K562 (cell line): ENCODE results near the gene MEF2B. TPM values are rescaled to one million over a fixed set of nuclear protein-coding genes. Genes with fewer than 3 reads are reported as not detected.

Experiments
- ATF1 ChIP-seq, 2 experiments: fragments of 450-650 bp in 1 of 2; IDR thresholded peaks; 2 replicates each; pipeline ENCODE4 v1.6.1; 2016; ENCODE audit warnings: missing compliant biosample characterization in 1 of 2, missing genetic modification characterization in 1 of 2
- BHLHE40 ChIP-seq: IDR thresholded peaks from 2 replicates; pipeline ENCODE4 v1.6.1; 2011; ENCODE audit warnings: low read length, improper control_type of control experiment
- BRCA1 ChIP-seq, 2 experiments: fragments of 450-650 bp in 1 of 2; sonication (generic) in 1 of 2; formaldehyde crosslinking in 1 of 2; IDR thresholded peaks; 2 replicates each; pipeline versions ENCODE4 v1.5.0 to v1.6.1; 2017 to 2020; ENCODE audit warnings: mild to moderate bottlenecking in 1 of 2, missing genetic modification reagents in 1 of 2
- HDGF ChIP-seq: fragments of 450-650 bp; IDR thresholded peaks from 2 replicates; pipeline ENCODE4 v1.6.1; 2016
- KDM2B ChIP-seq: fragments of 250-450 bp; sonication (Bioruptor Pico); IDR thresholded peaks from 2 replicates; pipeline ENCODE4 v1.8.0; 2021; ENCODE audit warnings: mild to moderate bottlenecking, moderate library complexity
- MAZ ChIP-seq, 2 experiments: fragments of 450-650 bp in 1 of 2; sonication (generic) in 1 of 2; formaldehyde crosslinking; IDR thresholded peaks in 1 of 2; conservative IDR thresholded peaks in 1 of 2; 2 replicates each; pipeline versions ENCODE4 v1.4.0 to v1.5.0; 2020; ENCODE audit warnings: mild to moderate bottlenecking in 1 of 2, missing genetic modification reagents in 1 of 2
- MBD1 ChIP-seq: fragments of 250-450 bp; sonication (Bioruptor Pico); IDR thresholded peaks from 2 replicates; pipeline ENCODE4 v1.8.0; 2022; ENCODE audit warnings: inconsistent platforms
- SMAD3 ChIP-seq: fragments of 450-650 bp; formaldehyde crosslinking; conservative IDR thresholded peaks from 2 replicates; pipeline ENCODE4 v1.4.0; 2020; ENCODE audit warnings: mild to moderate bottlenecking
- SP2 ChIP-seq: IDR thresholded peaks from 2 replicates; pipeline ENCODE4 v1.6.1; 2011; ENCODE audit warnings: mild to moderate bottlenecking, low read depth, low read length, moderate library complexity; ENCODE audit not compliant: poor library complexity, severe bottlenecking; ENCODE audit errors: extremely low read depth
- SRSF3 ChIP-seq: fragments of 200-400 bp; formaldehyde crosslinking; IDR thresholded peaks from 2 replicates; pipeline ENCODE4 v1.6.1; 2016; ENCODE audit warnings: mild to moderate bottlenecking, low read length, moderate library complexity; ENCODE audit not compliant: insufficient read depth
- VEZF1 ChIP-seq: fragments of 200-800 bp; sonication (Bioruptor generic); IDR thresholded peaks from 2 replicates; pipeline ENCODE4 v1.6.1; 2017; ENCODE audit warnings: missing genetic modification characterization, missing compliant biosample characterization
- ZNF143 ChIP-seq: sonication (generic); formaldehyde crosslinking; IDR thresholded peaks from 2 replicates; pipeline ENCODE4 v1.9.0; 2022; ENCODE audit warnings: mild to moderate bottlenecking, missing genetic modification reagents
- ZNF3 ChIP-seq: fragments of 250-450 bp; sonication (Bioruptor Pico); IDR thresholded peaks from 2 replicates; pipeline ENCODE4 v1.5.0; 2021; ENCODE audit warnings: mild to moderate bottlenecking, moderate library complexity
- ZNF699 ChIP-seq: fragments of 250-450 bp; sonication (Bioruptor Pico); IDR thresholded peaks from 2 replicates; pipeline ENCODE4 v1.8.0; 2021; ENCODE audit warnings: mild to moderate bottlenecking, moderate library complexity; ENCODE audit not compliant: insufficient replicate concordance
- ZNF778 ChIP-seq: fragments of 450-650 bp; formaldehyde crosslinking; IDR thresholded peaks from 2 replicates; pipeline ENCODE4 v1.4.0; 2020; ENCODE audit warnings: mild to moderate bottlenecking, moderate library complexity
- ZZZ3 ChIP-seq: fragments of 450-650 bp; IDR thresholded peaks from 2 replicates; pipeline ENCODE4 v1.6.1; 2016; ENCODE audit warnings: antibody characterized with exemption, mild to moderate bottlenecking, moderate library complexity
- polyA plus RNA-seq, 8 experiments: library from polyadenylated mRNA; depleted of rRNA in 4 of 8; stranded (reverse) in 5 of 8; unstranded in 3 of 8; fragments of >200 nt; fragmentation: Nextera tagmentation in 2 of 8; fragmentation: Illumina TruSeq in 1 of 8; extraction: Ambion mirVana in 2 of 8; extraction: Trizol in 1 of 8; gene quantifications; 2 replicates each; pipeline versions ENCODE4 v1.2.1 to v1.2.3, GENCODE V29; 2011 to 2014; ENCODE audit warnings: inconsistent platforms in 1 of 8, missing spikeins in 1 of 8
- total RNA-seq, 7 experiments: library from RNA; depleted of rRNA in 6 of 7; stranded (reverse); fragments of >200 nt in 6 of 7; fragmentation: Illumina TruSeq in 2 of 7; extraction: Trizol in 2 of 7; gene quantifications; 2 replicates each; pipeline versions ENCODE4 v1.2.1 to v1.2.3, GENCODE V29; 2011 to 2021; ENCODE audit warnings: low replicate concordance in 1 of 7
- TF ChIP-seq, protein P1 (sequence below): fragments of 450-650 bp; formaldehyde crosslinking; IDR thresholded peaks from 2 replicates; pipeline ENCODE4 v1.4.0; 2022; ENCODE audit warnings: missing genetic modification characterization
- TF ChIP-seq, protein P2 (sequence below): sonication (generic); formaldehyde crosslinking; IDR thresholded peaks from 2 replicates; pipeline ENCODE4 v1.8.0; 2022; ENCODE audit warnings: missing genetic modification reagents, mild to moderate bottlenecking, moderate library complexity, borderline replicate concordance

Gene MEF2B
- total and polyA plus RNA-seq, 9 of the 15 experiments (the other 6 are each of a cell fraction or from before 2014, with no cell fraction given) = 0.14 to 1.9 (median 0.71) TPM; not detected in 3

DNA sequence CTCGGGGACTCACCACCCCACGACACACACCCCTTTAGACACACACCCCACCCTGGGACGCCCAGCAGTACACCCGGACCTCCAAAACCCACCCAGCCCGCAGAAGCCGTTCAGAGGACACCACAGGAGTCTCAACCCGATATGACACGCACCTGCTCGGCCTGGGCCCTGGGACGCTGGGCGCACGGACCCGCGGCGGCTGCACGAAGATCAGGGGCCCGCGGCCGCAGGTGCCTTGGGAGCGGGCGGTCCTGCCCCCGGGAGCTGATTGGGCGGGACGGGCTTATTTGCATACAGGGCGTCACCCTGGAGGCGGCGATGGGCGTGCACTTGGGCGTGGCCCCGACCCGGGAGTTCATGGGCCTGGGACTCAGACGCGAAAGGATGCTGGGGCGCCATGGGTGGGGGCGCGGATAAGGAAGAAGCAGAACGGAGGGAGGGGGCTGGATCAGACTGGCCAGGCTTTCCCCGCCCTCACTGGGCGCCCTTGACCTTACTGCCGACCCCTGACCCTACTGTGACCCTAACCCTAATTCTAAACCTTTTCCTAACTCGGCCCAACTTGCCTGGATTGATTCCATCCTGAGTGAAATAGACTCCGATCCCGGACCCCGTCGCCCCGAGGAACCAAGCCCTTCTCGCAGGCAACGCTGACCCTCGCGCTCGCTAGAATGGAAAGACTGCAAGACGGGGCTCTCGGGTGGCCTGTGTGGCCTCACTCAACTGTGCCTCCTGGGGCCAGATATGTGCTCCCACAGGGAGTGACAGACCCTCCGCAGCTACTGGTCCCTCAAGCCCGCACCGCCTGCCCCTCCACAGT is at the start of gene MEF2B (continued):
- TF ChIP-seq ZNF778 (CRISPR knock-in tag) (no peak), VEZF1 (CRISPR knock-in tag) (0 out of 2 replicates have a peak, but pooled peaks have one; percentile 16), SMAD3 (CRISPR knock-in tag) (no peak), ATF1 (CRISPR knock-in tag; IDR thresholded peaks at IDR 0.05) (no peak), ATF1 (tag; IDR thresholded peaks at IDR 0.05) (0 out of 2 replicates have a peak, but pooled peaks have one; percentile 19), SRSF3 (no peak), BHLHE40 (peak; percentile 69), BRCA1 (IDR thresholded peaks at IDR 0.05) (no peak), BRCA1 (CRISPR knock-in tag; IDR thresholded peaks at IDR 0.05) (no peak), ZZZ3 (no peak), ZNF3 (no peak), ZNF143 (no peak), MAZ (CRISPR knock-in tag; conservative IDR thresholded peaks at IDR 0.05 in 1 of 2, IDR thresholded peaks at IDR 0.05 in 1 of 2) (peak; percentile 24 to 50; a peak in 1 of 4 replicates), HDGF (no peak), SP2 (no peak), ZNF699 (CRISPR knock-in tag) (no peak), MBD1 (CRISPR knock-in tag) (no peak), KDM2B (CRISPR knock-in tag) (peak; percentile 54; the same call in 1 of the 2 replicates)
- TF ChIP-seq, protein P1, sequence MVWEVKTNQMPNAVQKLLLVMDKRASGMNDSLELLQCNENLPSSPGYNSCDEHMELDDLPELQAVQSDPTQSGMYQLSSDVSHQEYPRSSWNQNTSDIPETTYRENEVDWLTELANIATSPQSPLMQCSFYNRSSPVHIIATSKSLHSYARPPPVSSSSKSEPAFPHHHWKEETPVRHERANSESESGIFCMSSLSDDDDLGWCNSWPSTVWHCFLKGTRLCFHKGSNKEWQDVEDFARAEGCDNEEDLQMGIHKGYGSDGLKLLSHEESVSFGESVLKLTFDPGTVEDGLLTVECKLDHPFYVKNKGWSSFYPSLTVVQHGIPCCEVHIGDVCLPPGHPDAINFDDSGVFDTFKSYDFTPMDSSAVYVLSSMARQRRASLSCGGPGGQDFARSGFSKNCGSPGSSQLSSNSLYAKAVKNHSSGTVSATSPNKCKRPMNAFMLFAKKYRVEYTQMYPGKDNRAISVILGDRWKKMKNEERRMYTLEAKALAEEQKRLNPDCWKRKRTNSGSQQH (CRISPR knock-in tag) = peak; percentile 56
- TF ChIP-seq, protein P2, sequence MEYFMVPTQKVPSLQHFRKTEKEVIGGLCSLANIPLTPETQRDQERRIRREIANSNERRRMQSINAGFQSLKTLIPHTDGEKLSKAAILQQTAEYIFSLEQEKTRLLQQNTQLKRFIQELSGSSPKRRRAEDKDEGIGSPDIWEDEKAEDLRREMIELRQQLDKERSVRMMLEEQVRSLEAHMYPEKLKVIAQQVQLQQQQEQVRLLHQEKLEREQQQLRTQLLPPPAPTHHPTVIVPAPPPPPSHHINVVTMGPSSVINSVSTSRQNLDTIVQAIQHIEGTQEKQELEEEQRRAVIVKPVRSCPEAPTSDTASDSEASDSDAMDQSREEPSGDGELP (CRISPR knock-in tag) = peak; percentile 32; the same call in 1 of the 2 replicates
